Measurements from ENCODE around the gene OR6C6. TPM values are rescaled to one million over a fixed set of nuclear protein-coding genes. Genes with fewer than 3 reads are reported as not detected.

Gene OR6C6
- total RNA-seq, 1 donor from 2014 or later, result not detected

DNA sequence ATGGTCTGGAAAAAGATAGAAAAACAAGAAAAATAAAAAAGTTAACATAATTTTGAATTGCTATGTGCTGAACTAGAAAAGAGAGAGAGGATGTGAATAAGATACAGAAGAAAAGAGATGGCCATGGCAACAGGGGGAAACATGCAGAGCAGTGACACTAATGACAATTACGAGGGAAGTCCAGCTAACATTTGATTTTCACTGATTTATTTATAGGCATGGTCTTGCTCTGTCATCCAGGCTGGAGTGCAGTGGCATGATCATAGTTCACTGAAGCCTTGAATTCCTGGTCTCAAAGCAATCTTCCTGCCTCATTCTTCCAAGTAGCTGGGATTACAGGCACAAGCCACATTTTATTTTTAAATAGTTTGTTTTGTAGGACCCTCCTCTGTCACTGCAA lies 50.2 kb downstream of the OR6C6 start:
- TF ChIP-seq, protein P1, sequence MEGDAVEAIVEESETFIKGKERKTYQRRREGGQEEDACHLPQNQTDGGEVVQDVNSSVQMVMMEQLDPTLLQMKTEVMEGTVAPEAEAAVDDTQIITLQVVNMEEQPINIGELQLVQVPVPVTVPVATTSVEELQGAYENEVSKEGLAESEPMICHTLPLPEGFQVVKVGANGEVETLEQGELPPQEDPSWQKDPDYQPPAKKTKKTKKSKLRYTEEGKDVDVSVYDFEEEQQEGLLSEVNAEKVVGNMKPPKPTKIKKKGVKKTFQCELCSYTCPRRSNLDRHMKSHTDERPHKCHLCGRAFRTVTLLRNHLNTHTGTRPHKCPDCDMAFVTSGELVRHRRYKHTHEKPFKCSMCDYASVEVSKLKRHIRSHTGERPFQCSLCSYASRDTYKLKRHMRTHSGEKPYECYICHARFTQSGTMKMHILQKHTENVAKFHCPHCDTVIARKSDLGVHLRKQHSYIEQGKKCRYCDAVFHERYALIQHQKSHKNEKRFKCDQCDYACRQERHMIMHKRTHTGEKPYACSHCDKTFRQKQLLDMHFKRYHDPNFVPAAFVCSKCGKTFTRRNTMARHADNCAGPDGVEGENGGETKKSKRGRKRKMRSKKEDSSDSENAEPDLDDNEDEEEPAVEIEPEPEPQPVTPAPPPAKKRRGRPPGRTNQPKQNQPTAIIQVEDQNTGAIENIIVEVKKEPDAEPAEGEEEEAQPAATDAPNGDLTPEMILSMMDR (IDR thresholded peaks at IDR 0.05; ENCODE audit: insufficient read depth, low read length, severe bottlenecking), result no peak
- no peak overlapping the region for H3K4me3 ChIP-seq (ENCODE audit: low read depth, low read length)
- DNase-seq (ENCODE audit: low read depth) (no peak), FAIRE-seq (no peak)
- H3K27me3 ChIP-seq (ENCODE audit: control insufficient read depth, insufficient read depth, low read length), result no peaks in the 10 kb centered on the region
- no peaks in the 10 kb centered on the region for H3K36me3 ChIP-seq (ENCODE audit: control insufficient read depth, insufficient read depth, low read length)

DNA sequence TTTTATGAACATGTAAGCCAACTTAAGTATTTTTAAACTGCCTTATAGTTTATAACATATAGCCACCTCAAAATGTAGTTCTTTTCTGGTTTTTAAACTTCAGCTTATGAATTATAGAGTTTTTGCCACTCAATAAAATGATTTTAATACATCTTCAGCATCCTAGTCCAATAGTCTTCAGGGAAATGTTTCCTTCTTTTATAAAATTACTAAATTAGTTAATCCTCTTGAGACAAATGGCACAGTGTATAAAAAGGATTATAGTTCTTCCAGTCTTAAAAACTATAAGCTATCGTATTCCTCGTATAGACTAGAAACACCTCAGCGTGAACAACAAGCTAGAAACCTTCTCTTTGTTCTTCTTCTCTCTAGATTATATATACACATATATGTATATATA lies 52.1 kb downstream of the OR6C6 start, which contains the start of gene OR6C74:
TSS of gene OR6C74 (plus strand) at position 301 of the 400 bp plus-strand sequence. CDS start 2,679 bp downstream, outside the sequence.
- FAIRE-seq (no peak), DNase-seq (ENCODE audit: low read depth) (no peak)
- TF ChIP-seq, protein P1 (IDR thresholded peaks at IDR 0.05; ENCODE audit: insufficient read depth, low read length, severe bottlenecking), result no peak

More for the DNA sequence above, 52.1 kb downstream of the OR6C6 start, which contains the start of gene OR6C74:
- H3K27me3 ChIP-seq (ENCODE audit: control insufficient read depth, insufficient read depth, low read length), result no peaks in the 10 kb centered on the region
- no peak within 1 kb of the TSS for H3K4me3 ChIP-seq (ENCODE audit: low read depth, low read length)
- H3K36me3 ChIP-seq (ENCODE audit: control insufficient read depth, insufficient read depth, low read length), result no peaks in the 10 kb centered on the region

Other genes starting within 250 kb of the OR6C6 start
- gene OR9K2, start 170.2 kb downstream of the OR6C6 start, total RNA-seq, result not detected in 2 replicates
- not detected in 2 replicates for gene OR10A7, start 75.5 kb downstream of the OR6C6 start, total RNA-seq
- gene OR6C74, start 52.0 kb downstream of the OR6C6 start, total RNA-seq, result not detected in 2 replicates
- not detected in 2 replicates for gene OR6C1, start 17.8 kb upstream of the OR6C6 start, total RNA-seq
- gene OR6C3, start 34.2 kb upstream of the OR6C6 start, total RNA-seq, result not detected in 2 replicates
- not detected in 2 replicates for gene OR6C75, start 66.4 kb upstream of the OR6C6 start, total RNA-seq
- not detected in 2 replicates for gene OR6C65, start 104.0 kb upstream of the OR6C6 start, total RNA-seq
- not detected in 2 replicates for gene OR6C76, start 129.7 kb upstream of the OR6C6 start, total RNA-seq
- gene OR6C2, start 147.5 kb upstream of the OR6C6 start, total RNA-seq, result not detected in 2 replicates
- not detected in 2 replicates for gene OR6C70, start 173.6 kb upstream of the OR6C6 start, total RNA-seq
- not detected in 2 replicates for gene OR6C68, start 195.8 kb upstream of the OR6C6 start, total RNA-seq

Measured in bronchial epithelial cell (primary cell).